Nephron (organoid): ENCODE measurements around the gene RAD51D.

Experiments used
- H3K27ac Mint-ChIP-seq, 3 experiments: 2 replicates each; pipeline ENCODE4 v1.8.0; 2020; ENCODE audit warnings: mixed read lengths in 3 of 3, mild to moderate bottlenecking in 2 of 3, moderate library complexity in 1 of 3
- H3K27me3 Mint-ChIP-seq: 2 replicates; pipeline ENCODE4 v1.8.0; 2021; ENCODE audit warnings: low read depth, mild to moderate bottlenecking, moderate library complexity, mixed read lengths
- H3K36me3 Mint-ChIP-seq: 2 replicates; pipeline ENCODE4 v1.8.0; 2020; ENCODE audit warnings: low read depth, mixed read lengths
- H3K4me1 Mint-ChIP-seq: 2 replicates; pipeline ENCODE4 v1.8.0; 2020; ENCODE audit warnings: mixed read lengths
- H3K4me3 Mint-ChIP-seq, 3 experiments: 2 replicates each; pipeline ENCODE4 v1.8.0; 2020; ENCODE audit warnings: mild to moderate bottlenecking in 3 of 3, mixed read lengths in 3 of 3, moderate library complexity in 2 of 3
- H3K9me3 Mint-ChIP-seq: 2 replicates; pipeline ENCODE4 v1.8.0; 2020; ENCODE audit warnings: mixed read lengths
- TF ChIP-seq, protein P1 (sequence below), 3 experiments: fragments of 200-600 bp; sonication (generic); IDR thresholded peaks; one replicate each; pipeline ENCODE4 v1.5.0; 2021; ENCODE audit warnings: antibody characterized with exemption in 3 of 3; ENCODE audit not compliant: unreplicated experiment in 3 of 3

Gene RAD51D

DNA sequence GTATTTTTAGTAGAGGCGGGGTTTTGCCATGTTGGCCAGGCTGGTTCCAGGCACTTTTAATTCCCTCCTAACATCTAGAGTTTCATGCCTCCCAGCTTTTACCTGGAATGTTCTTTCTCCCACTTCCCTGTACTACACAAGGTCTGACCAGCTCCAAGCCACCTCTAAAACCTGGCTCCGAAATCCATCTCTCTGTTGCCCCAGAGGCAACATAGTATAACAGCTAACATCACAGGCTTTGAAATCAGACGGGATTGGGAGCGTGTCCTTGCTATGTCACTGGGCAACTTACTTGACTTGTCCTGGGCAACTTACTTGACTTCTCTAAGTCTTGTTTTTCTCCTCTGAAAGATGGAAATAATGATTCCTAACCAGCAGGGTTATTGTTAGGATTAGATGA is 43.1 kb upstream of the RAD51D start:
- Mint-ChIP-seq H3K27me3 (peaks cover 17% of the 10 kb centered on the region), H3K4me3 (no peak overlapping the region), H3K36me3 (no peaks in the 10 kb centered on the region), H3K4me1 (no peaks in the 10 kb centered on the region), H3K27ac (no peak overlapping the region), H3K9me3 (no peaks in the 10 kb centered on the region)
- TF ChIP-seq, protein P1, sequence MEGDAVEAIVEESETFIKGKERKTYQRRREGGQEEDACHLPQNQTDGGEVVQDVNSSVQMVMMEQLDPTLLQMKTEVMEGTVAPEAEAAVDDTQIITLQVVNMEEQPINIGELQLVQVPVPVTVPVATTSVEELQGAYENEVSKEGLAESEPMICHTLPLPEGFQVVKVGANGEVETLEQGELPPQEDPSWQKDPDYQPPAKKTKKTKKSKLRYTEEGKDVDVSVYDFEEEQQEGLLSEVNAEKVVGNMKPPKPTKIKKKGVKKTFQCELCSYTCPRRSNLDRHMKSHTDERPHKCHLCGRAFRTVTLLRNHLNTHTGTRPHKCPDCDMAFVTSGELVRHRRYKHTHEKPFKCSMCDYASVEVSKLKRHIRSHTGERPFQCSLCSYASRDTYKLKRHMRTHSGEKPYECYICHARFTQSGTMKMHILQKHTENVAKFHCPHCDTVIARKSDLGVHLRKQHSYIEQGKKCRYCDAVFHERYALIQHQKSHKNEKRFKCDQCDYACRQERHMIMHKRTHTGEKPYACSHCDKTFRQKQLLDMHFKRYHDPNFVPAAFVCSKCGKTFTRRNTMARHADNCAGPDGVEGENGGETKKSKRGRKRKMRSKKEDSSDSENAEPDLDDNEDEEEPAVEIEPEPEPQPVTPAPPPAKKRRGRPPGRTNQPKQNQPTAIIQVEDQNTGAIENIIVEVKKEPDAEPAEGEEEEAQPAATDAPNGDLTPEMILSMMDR (IDR thresholded peaks at IDR 0.05; ENCODE audit: unreplicated experiment in 3 of 3) = no peak

DNA sequence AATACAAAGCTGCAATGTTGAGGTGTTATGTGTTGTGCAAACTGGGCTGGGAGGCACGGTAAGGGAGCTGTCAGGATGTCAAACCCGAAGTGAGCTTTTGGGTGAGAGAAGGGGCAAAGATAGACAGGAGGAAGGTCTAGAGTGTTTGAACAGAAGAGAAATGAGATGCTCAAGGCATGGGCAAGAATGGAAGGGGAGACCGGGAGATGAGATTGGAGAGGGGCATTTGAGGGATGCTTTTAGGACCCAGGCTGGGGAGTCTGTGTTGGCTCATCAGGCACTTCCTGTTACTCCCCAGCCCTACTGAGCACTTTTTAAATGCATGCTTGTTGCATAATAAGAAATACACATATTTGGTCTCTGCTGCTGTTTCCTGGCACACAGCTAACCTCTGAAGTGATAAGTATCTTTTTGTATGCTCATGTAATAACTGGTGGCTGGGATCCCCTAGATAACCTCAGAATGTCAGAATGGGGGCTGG is 41.7 kb upstream of the RAD51D start:
- H3K36me3 Mint-ChIP-seq = no peaks in the 10 kb centered on the region
- no peak overlapping the region for H3K4me3 Mint-ChIP-seq

DNA sequence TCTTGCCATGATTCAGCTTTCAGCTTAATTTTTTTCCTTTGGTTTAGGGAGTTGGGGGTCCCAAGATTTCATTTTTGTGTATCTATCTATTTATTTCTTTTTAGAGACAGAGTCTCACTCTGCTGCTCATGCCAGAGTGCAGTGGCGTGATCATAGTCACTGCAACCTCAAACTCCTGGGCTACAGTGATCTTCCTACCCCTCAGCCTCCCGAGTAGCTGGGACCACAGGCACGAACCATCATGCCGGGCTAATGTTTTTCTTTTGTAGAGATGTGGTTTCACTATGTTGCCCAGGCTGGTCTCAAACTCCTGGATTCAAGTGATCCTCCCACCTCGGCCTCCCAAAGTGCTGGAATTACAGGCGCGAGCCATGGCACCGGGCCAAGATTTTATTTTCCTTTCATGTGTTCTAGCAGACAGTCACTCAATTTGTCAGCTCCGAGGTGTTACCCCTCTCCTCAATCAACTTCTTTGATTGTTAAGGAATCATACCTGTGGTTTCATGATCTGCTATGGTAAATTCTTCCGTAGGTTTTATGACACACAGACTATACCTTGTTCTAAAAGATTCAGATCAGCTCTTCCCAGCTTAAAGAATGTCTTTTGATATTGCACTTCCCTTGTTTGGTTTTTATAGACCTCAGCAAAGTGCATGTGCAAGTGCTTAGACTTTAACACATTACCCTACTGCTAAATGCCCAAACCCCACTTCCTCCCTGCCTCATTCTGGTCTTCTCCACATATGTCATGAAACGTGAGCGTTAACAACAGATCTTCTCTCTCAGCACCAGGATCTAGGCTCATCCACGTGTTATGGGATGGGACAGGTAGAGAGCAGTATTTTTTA is 40.9 kb upstream of the RAD51D start:
- H3K27ac Mint-ChIP-seq = no peak overlapping the region
- H3K9me3 Mint-ChIP-seq = no peaks in the 10 kb centered on the region
- H3K36me3 Mint-ChIP-seq = no peaks in the 10 kb centered on the region
- TF ChIP-seq, protein P1 (IDR thresholded peaks at IDR 0.05; ENCODE audit: unreplicated experiment in 3 of 3) = no peak
- peaks cover 17% of the 10 kb centered on the region for H3K27me3 Mint-ChIP-seq
- H3K4me3 Mint-ChIP-seq = no peak overlapping the region
- H3K4me1 Mint-ChIP-seq = no peaks in the 10 kb centered on the region

More for the DNA sequence above, 41.7 kb upstream of the RAD51D start:
- Mint-ChIP-seq H3K27me3 (peaks cover 17% of the 10 kb centered on the region), H3K4me1 (no peaks in the 10 kb centered on the region), H3K27ac (no peak overlapping the region), H3K9me3 (no peaks in the 10 kb centered on the region)
- TF ChIP-seq, protein P1 (IDR thresholded peaks at IDR 0.05; ENCODE audit: unreplicated experiment in 3 of 3) = no peak

- TF ChIP-seq, protein P1 (IDR thresholded peaks at IDR 0.05; ENCODE audit: unreplicated experiment in 3 of 3) = no peak
- Mint-ChIP-seq H3K4me1 (no peaks in the 10 kb centered on the region), H3K27ac (no peak overlapping the region), H3K27me3 (peaks cover 17% of the 10 kb centered on the region), H3K4me3 (no peak overlapping the region), H3K9me3 (no peaks in the 10 kb centered on the region), H3K36me3 (no peaks in the 10 kb centered on the region)
Measured at GRCh38 chr17:35159940-35160339, 40.3 kb upstream of the RAD51D start.

DNA sequence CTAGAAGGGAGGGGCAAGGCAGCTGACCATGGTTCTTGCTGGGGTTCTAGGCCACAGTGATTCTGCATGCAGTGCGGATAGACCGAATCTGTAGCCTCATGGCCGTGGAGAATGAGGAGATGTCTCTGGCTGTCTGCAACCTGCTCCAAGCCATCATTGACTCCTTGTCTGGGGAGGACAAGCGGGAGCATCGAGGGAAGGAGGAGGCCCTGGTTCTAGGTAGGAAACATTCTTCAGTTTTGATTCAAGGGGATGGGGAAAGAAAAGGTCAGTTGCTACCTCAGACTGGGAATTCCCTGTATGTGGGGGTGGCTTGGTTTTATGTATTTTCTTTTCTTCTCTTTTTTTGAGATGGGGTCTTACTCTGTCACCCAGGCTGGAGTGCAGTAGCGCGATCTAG is 35.6 kb upstream of the RAD51D start:
- no peaks in the 10 kb centered on the region for H3K4me1 Mint-ChIP-seq
- peaks cover 4% of the 10 kb centered on the region for H3K27me3 Mint-ChIP-seq
- no peaks in the 10 kb centered on the region for H3K36me3 Mint-ChIP-seq
- no peak overlapping the region for H3K27ac Mint-ChIP-seq
- TF ChIP-seq, protein P1 (IDR thresholded peaks at IDR 0.05; ENCODE audit: unreplicated experiment in 3 of 3) = no peak
- no peaks in the 10 kb centered on the region for H3K9me3 Mint-ChIP-seq
- no peak overlapping the region for H3K4me3 Mint-ChIP-seq
